Hepatocyte (in vitro differentiated cells): Measurements from ENCODE around the gene C11orf98. TPM values are rescaled to one million over a fixed set of nuclear protein-coding genes. Genes with fewer than 3 reads are reported as not detected.
"Not testable (repeated sequence)": the region's sequence is repeated elsewhere in the genome, so short reads cannot be mapped to it uniquely, and the experiment has no call there.

Source experiments
- DNase-seq: peaks from one replicate; pipeline ENCODE4 v3.0.0-alpha.2; 2016; ENCODE audit warnings: low spot score
- H2AFZ ChIP-seq: fragments of 200-600 bp; sonication (generic); 2 replicates; pipeline ENCODE4 v1.6.0; 2016; ENCODE audit warnings: antibody characterized with exemption, mild to moderate bottlenecking
- H3K27ac ChIP-seq: fragments of 200-600 bp; sonication (generic); 2 replicates; pipeline ENCODE4 v1.5.1; 2016; ENCODE audit warnings: mild to moderate bottlenecking
- H3K27me3 ChIP-seq: fragments of 200-600 bp; sonication (generic); 2 replicates; pipeline ENCODE4 v1.6.1; 2016
- H3K36me3 ChIP-seq: fragments of 200-600 bp; sonication (generic); replicated peaks from 2 replicates; pipeline ENCODE4 v1.5.1; 2016; ENCODE audit warnings: low read depth; ENCODE audit not compliant: insufficient read depth
- H3K4me1 ChIP-seq: fragments of 200-600 bp; sonication (generic); 2 replicates; pipeline ENCODE4 v1.5.1; 2016; ENCODE audit warnings: mild to moderate bottlenecking, moderate library complexity; ENCODE audit not compliant: insufficient read depth
- H3K4me2 ChIP-seq: fragments of 200-600 bp; sonication (generic); 2 replicates; pipeline ENCODE4 v1.6.0; 2016
- H3K4me3 ChIP-seq: fragments of 200-600 bp; sonication (generic); 2 replicates; pipeline ENCODE4 v1.5.1; 2016; ENCODE audit warnings: mild to moderate bottlenecking
- H3K79me2 ChIP-seq: fragments of 200-600 bp; sonication (generic); 2 replicates; pipeline ENCODE4 v1.6.0; 2017; ENCODE audit warnings: mild to moderate bottlenecking
- H3K9me2 ChIP-seq: fragments of 200-600 bp; sonication (generic); replicated peaks from 2 replicates; pipeline ENCODE4 v1.6.0; 2017; ENCODE audit warnings: mild to moderate bottlenecking; ENCODE audit not compliant: insufficient read depth
- H3K9me3 ChIP-seq: fragments of 200-600 bp; sonication (generic); 2 replicates; pipeline ENCODE4 v1.5.1; 2016; ENCODE audit warnings: low read depth, mild to moderate bottlenecking
- H4K20me1 ChIP-seq: fragments of 200-600 bp; sonication (generic); 2 replicates; pipeline ENCODE4 v1.6.0; 2016; ENCODE audit warnings: mild to moderate bottlenecking; ENCODE audit not compliant: insufficient read depth, poor library complexity, severe bottlenecking
- EZH2 ChIP-seq: fragments of 200-600 bp; sonication (generic); IDR thresholded peaks from 2 replicates; pipeline ENCODE4 v1.6.1; 2016; ENCODE audit warnings: antibody characterized with exemption, mild to moderate bottlenecking, borderline replicate concordance
- EZH2phosphoT487 ChIP-seq: fragments of 200-600 bp; sonication (generic); IDR thresholded peaks from one replicate; pipeline ENCODE4 v1.6.1; 2018; ENCODE audit warnings: antibody characterized with exemption, mild to moderate bottlenecking, low read depth, moderate library complexity; ENCODE audit not compliant: unreplicated experiment, severe bottlenecking
- WGBS: methylation state at CpG from one replicate; pipeline ENCODE4 v1.1.6; 2016; ENCODE audit warnings: low lambda C conversion rate; ENCODE audit errors: missing lambda C conversion rate; 5-methylcytosine and 5-hydroxymethylcytosine counted together
- polyA plus RNA-seq: library from polyadenylated mRNA; unstranded; fragments of >200 nt; fragmentation: Nextera tagmentation; extraction: Ambion mirVana; gene quantifications from 2 replicates; pipeline ENCODE4 v1.2.1, GENCODE V29; 2016
- total RNA-seq: library from RNA; depleted of rRNA; stranded (reverse); fragments of >200 nt; gene quantifications from 2 replicates; pipeline ENCODE4 v1.2.3, GENCODE V29; 2014
- TF ChIP-seq, protein P1 (sequence below): fragments of 200-600 bp; sonication (generic); IDR thresholded peaks from 2 replicates; pipeline ENCODE4 v1.5.1; 2016; ENCODE audit warnings: antibody characterized with exemption, mild to moderate bottlenecking; ENCODE audit not compliant: poor library complexity

C11orf98 gene
- total and polyA plus RNA-seq, 2 experiments from 2014 or later: 80.4 to 116 TPM

DNA sequence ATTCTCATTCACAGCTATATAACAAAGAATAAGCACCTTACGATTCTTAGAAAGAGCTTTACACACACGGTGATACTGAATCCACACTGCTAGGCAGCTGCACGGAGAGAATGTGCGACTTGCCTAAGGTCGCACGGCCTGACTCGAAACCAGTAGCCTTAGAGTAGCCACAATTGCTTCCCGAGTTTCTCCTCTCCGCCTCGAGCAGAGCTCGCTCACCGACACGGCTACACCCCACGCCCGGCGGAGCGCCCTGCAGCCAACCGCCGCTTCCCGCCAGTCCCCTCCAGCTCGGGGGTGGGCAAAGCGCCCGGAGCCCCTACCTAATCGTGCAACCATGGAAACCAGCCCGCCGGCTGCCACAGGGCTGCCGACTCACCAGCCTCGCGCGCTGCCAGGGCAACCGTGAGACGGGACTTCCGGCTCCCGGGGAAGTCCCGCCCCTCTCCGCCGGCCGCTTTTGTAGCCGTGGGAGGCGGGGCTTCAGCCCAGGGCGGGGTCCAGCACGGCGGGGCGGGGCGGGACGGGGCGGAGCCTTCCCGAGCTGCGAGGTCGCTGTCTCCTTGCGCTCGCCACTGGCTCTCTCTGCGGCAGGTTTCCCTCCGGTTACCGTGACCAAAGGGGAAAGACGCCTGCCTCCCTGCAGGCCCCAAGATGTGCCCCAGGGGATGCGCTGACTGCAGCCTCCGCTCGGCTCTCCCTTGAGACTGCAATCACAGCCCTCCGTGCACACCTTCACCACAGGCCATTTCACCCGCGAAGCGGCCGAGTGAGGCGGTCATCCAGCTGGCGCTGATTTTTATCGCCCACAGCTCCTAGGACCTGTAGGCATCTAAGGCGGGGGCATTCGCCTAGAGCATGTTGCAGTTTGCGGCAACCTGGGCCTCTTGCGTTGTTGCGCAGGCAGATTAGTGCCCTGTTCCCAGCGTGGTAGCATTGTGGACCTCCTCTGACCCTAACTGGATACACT is 41.2 kb upstream of the C11orf98 start:
- peak overlapping the region; percentile 85 for H3K27ac ChIP-seq
- H3K4me2 ChIP-seq: peak overlapping the region; percentile 85
- H3K36me3 ChIP-seq: no peaks in the 10 kb centered on the region
- H3K27me3 ChIP-seq: no peaks in the 10 kb centered on the region
- H3K9me3 ChIP-seq: no peaks in the 10 kb centered on the region
- H3K4me3 ChIP-seq: peak overlapping the region; percentile 35
- H3K4me1 ChIP-seq: peaks cover 37% of the 10 kb centered on the region
- 4% methylated on average over 64 of the region's 73 CpGs for WGBS
- peak; percentile 99 for DNase-seq
- no peaks in the 10 kb centered on the region for H3K9me2 ChIP-seq
- no peak for TF ChIP-seq EZH2
- TF ChIP-seq, protein P1, sequence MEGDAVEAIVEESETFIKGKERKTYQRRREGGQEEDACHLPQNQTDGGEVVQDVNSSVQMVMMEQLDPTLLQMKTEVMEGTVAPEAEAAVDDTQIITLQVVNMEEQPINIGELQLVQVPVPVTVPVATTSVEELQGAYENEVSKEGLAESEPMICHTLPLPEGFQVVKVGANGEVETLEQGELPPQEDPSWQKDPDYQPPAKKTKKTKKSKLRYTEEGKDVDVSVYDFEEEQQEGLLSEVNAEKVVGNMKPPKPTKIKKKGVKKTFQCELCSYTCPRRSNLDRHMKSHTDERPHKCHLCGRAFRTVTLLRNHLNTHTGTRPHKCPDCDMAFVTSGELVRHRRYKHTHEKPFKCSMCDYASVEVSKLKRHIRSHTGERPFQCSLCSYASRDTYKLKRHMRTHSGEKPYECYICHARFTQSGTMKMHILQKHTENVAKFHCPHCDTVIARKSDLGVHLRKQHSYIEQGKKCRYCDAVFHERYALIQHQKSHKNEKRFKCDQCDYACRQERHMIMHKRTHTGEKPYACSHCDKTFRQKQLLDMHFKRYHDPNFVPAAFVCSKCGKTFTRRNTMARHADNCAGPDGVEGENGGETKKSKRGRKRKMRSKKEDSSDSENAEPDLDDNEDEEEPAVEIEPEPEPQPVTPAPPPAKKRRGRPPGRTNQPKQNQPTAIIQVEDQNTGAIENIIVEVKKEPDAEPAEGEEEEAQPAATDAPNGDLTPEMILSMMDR: no peak
- TF ChIP-seq EZH2phosphoT487: no peak
- H4K20me1 ChIP-seq: no peaks in the 10 kb centered on the region
- peaks cover 25% of the 10 kb centered on the region for H3K79me2 ChIP-seq
- H2AFZ ChIP-seq: peak overlapping the region; percentile 66

- Histone ChIP-seq H3K9me2 (no peaks in the 10 kb centered on the region), H3K4me1 (peaks cover 37% of the 10 kb centered on the region), H3K36me3 (no peaks in the 10 kb centered on the region), H3K4me2 (peak overlapping the region; percentile 84), H3K4me3 (peak overlapping the region; percentile 35), H3K9me3 (no peaks in the 10 kb centered on the region), H3K27me3 (no peaks in the 10 kb centered on the region), H3K27ac (peak overlapping the region; percentile 85), H2AFZ (peak overlapping the region; percentile 66), H3K79me2 (peaks cover 25% of the 10 kb centered on the region), H4K20me1 (no peaks in the 10 kb centered on the region)
- no peak for DNase-seq
- 71% methylated on average over 7 of the region's 7 CpGs for WGBS
- TF ChIP-seq EZH2: no peak
- no peak for TF ChIP-seq EZH2phosphoT487
- TF ChIP-seq, protein P1: no peak
Measured at GRCh38 chr11:62705413-62705812, 40.4 kb upstream of the C11orf98 start.

DNA sequence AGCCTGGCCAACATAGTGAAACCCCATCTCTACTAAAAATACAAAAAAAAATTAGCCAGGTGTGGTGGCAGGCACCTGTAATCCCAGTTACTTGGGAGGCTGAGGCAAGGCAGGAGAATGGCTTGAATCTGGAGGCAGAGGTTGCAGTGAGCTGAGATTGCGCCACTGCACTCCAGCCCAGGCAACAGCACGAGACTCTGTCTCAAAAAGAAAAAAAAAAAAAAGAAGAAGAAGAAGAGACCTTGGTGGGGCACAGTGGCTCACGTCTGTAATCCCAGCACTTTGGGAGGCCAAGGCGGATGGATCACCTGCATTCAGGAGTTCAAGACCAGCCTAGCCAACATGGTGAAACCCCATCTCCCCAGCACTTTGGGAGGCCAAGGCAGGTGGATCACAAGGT is 38.9 kb upstream of the C11orf98 start:
- H2AFZ ChIP-seq, H3K27ac ChIP-seq, H3K9me3 ChIP-seq, H3K9me2 ChIP-seq, H3K36me3 ChIP-seq, DNase-seq, H3K27me3 ChIP-seq, H4K20me1 ChIP-seq, H3K4me3 ChIP-seq, H3K4me2 ChIP-seq: not testable (repeated sequence)
- peaks cover 25% of the 10 kb centered on the region for H3K79me2 ChIP-seq
- WGBS: 100% methylated on average over 4 of the region's 4 CpGs
- H3K4me1 ChIP-seq: peaks cover 31% of the 10 kb centered on the region

DNA sequence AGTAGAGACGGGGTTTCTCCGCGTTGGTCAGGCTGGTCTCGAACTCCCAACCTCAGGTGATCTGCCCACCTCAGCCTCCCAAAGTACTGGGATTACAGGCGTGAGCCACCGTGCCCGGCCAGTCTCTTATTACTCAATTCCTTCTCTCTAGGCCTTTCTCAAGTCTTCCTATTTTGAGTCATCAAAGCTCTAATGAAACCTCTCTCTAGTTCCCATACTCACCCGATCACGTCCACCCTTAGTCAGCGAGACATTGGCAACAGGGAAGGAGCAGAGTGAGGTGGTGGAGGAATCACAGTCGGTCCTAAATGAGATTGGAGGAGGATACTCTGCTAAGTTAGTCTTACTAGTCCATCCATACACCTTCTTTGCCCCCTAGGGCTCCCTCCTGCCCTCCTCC is 37.2 kb upstream of the C11orf98 start:
- Histone ChIP-seq H3K4me3 (no peak overlapping the region), H3K9me2 (no peaks in the 10 kb centered on the region), H3K27ac (no peak overlapping the region), H3K36me3 (no peaks in the 10 kb centered on the region), H3K4me2 (no peak overlapping the region), H3K79me2 (peaks cover 15% of the 10 kb centered on the region), H3K9me3 (no peaks in the 10 kb centered on the region), H3K27me3 (no peaks in the 10 kb centered on the region), H4K20me1 (no peaks in the 10 kb centered on the region), H2AFZ (no peak overlapping the region), H3K4me1 (peaks cover 16% of the 10 kb centered on the region)
- DNase-seq: no peak
- over 99% methylated on average over 11 of the region's 11 CpGs for WGBS
- TF ChIP-seq, protein P1: no peak
- TF ChIP-seq EZH2 (no peak), EZH2phosphoT487 (no peak)
